Measurements from ENCODE around the gene SOX14.
A peak's percentile ranks its signal among the peaks of the same experiment; 100 is the strongest.

The SOX14 gene

DNA sequence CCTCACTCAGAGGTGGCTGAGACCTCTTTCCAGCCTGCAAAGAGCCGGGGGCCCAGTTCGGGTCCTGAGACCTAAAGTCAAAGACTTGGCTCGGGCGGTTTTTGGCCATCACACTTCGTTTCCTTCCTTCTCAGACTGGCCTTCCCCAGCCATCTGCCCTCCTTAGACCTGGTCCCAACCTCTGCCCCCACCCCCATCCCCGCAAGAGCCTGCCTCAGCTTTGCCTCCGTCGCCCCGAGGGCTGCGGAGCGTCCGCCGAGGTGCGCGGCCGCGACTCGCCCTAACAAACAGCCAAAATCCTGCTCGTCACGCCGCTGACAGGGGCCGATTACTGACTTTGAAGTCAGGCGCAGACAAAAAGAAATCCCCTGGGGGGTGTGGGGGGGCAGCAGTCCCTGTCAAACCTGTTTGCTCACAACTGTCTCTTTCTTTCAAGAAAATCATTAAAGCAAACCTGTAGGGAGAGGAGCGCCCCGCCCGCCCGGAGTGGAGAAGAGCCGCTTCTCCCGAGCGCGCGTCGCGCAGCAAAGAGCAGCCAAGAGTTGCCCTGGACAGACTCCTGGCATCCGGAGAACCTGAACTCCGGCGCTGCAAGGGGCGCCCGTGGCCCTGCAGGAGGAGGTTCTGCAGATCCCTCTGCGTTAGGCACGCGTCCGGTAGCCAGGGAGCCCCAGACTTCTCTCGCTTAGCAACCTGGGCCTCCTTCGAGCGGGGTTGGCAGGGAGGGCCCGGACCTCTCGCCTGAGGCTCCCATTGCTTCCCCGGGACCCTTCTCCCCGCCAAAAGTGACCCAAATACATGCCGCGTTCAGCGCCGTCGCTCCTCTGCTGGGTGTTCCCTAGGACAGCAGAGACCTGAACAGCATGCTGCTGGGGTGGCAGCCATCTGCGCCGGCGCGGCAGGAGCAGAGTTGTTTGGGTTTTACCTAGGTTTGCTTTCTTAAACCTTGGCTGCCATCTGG, 4.5 kb downstream of the SOX14 start:
- peak in 1 of 2 experiments; percentile 27 for DNase-seq

DNA sequence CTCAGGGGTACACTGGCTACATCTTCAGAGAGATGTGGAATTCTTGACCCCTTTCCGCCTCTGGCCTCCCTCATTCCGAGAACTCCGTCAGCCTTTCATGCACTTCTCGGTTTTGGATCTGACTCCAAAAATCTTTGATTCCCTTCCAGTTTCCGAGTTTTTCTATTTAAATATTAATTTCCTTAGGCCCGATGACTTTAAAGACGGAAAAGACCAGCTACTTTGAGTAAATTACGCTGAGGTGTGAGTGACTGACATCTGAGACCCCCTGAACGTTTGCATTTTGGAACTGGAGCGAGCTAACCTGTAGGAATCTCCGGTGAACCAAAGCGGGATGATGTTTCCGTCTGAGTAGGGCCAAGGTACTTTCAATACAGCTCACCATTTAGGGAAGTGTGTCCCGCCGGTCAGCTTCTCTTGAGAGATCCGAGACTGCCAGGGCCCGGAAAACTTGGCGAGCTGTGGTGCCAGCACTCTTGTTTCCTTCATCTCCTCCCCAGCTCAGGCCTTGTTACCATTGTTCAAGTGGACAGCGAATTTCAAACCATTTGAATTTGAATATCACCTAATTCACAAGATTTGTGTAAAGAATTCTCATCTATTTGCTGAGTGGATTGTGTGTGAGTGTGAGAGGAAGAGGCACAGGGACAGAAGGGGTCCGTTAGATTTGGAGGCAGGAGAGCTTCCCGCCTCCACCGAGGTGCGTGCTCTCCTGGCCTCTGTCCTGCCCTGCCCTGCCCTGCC, 5.4 kb downstream of the SOX14 start:
- DNase-seq, result no peak

DNA sequence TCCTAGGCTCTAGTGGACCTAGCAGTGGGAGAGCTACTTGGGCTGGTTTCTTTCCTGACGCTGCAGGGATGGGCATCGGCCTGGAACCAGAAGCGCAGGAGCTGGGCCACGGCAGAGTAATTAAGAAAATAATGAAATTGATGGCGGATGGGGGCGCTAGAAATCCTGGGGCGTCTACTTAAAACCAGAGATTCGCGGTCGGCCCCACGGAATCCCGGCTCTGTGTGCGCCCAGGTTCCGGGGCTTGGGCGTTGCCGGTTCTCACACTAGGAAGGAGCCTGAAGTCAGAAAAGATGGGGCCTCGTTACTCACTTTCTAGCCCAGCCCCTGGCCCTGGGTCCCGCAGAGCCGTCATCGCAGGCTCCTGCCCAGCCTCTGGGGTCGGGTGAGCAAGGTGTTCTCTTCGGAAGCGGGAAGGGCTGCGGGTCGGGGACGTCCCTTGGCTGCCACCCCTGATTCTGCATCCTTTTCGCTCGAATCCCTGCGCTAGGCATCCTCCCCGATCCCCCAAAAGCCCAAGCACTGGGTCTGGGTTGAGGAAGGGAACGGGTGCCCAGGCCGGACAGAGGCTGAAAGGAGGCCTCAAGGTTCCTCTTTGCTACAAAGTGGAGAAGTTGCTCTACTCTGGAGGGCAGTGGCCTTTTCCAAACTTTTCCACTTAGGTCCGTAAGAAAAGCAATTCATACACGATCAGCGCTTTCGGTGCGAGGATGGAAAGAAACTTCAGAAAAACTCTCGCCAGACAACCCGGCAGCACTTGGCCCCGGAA, 6.1 kb downstream of the SOX14 start:
- DNase-seq, result peak in 1 of 2 experiments; percentile 18

DNA sequence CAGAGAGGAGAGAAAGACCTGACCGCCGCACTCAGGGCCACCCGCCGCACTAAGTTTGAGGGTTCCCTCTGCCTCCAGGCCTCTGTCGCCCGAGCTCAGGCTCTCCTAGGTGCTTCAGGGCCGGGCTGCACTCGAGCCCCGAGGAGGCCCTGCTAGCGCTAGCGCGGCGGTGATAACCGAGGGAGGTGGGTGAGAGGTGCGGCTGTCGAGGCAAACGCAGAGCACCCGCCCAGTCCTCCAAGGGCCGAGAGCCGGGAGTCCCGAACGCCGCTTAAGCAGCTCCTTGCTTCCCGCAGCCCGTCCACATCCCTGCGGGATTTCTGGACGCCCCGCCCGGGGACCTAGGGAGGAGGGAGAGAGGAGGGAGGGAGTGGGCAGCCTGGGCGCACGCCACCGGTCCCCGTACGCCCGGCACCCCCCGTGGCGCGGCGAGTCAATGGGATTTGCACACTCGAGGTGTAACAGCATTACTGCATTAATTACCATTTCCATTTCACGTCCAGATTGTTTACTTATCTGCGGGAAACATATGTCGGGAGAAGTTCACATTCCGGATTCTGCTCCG, 6.8 kb downstream of the SOX14 start:
- peak in 1 of 2 experiments; percentile 27 for DNase-seq

DNA sequence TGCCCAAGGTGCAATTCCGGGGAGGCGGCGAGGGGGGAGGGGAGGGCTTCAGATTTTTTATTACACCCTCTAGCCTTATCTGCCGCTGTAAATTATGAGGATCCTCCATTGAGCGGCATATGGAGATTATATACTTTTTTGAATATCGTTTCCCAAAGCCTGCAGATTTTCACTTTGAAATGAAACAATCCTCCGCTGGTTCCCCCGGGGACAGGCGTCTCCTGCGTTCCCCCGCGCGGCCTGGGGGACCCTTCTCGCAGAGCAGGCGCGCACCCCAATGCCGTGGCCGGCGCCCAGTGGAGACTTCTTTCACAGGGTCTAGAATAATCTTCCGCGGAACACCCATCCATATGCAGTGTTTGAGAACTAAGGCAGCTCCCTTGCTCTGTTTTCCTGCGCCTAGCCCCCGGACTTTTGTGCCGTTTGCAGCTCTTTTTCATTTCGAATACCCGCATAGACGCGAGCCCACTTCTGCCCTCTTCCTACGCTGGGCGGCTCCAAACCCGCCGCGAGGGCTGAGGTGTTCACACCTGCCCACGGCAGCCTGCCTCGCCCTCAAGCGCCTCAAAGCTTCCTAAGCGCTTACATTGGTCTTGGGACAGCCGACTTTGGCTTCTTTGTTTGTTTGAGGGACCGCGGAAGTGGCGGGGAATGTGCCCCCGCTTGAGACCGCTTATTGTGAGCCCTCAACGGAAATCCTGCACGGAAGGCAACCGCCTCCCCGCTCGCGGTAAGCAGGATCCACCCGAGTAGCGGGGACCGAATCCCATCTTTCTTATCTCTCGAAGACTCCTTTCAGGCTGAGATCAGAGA, 7.5 kb downstream of the SOX14 start:
- DNase-seq, result peak in 1 of 2 experiments; percentile 28

DNA sequence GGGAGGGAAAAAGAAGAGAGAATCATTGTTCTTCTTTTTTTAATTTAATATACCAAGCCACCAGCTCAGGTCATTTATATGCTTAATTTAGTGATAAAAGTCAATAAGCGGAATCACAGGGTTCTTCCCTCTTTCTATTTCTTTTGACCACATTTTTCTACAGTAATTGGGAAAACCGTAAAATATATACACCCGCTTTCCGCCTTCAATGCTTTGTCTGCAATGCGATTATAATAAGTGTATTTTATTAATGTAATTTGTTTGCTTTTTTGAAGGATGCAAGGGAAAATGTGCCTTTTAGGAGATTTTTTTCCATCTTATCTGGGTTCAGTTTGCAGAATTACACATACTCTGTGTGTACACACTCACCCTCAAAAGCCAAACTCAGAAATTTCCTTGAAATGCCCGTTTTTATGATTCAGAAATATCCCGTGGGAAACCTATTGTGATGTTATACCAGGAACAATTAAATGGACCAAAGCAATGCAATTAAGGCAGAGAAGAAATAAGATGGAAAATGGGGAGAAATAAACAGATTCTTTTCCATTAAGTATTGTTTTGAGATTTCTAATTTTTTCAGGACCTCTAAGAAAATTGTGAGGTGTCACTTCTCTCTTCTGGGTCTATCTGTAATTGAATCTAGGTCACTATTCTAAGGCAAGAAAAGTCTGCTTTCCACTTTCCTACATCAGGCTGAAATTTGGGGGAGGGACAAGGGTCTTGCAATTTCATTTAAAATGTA, 8.3 kb downstream of the SOX14 start:
- DNase-seq, result no peak

DNA sequence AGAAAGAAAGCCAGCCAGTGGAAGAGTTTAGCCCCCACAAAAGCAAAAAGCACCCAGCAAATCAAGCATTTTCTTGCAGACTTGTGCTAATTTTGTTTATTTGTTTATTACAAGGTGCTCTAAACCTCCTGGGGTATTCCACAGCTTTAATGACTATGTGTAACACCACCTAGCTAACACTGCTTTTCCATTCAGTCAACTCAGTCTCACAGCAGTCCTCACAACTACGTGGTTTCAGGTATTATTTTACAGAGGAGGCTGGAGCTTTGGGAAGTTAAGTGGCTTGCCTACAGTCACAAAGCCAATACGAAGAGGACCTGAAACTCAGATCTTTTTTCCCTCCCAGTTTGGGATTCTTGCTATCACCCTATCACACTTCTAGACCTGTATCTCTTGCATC, 14.8 kb downstream of the SOX14 start:
- DNase-seq, result no peak

DNA sequence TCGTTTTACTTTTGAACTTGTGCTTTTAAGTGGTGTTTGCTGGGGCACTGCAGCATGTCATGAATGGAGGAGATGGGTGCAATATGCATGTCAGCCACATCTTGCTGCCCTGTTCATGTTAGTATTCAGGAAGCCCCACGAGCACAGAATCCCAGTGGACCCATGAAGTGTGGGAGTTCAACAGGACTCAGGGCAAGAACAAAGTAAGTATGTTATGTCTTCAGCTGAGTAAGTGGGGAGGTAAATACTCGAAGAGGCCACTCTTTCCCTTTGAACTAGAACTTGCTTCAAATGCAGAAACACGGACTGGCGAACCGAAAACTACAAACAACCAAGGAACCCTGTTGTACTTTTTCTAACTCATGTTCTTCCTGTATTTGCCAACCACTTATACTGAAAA, 23.4 kb downstream of the SOX14 start:
- no peak for DNase-seq

DNA sequence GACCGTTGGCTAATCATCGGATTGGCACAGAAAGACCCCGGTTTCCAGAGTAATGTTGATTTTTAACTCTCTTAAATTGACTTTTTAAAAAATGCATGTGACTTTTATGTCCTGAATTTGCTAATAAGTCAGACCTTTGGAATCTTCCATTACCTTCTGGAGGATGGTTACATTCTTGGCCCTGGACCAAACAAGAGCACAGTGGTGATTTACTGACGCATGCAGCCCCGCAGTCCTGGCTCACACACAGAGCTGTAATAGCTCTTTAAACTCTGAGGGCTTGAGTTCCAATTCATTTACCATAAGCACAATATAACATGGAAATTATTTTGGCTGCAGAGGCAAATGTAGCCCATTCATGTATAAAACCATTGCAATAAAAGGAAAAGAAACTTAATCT, 25.1 kb downstream of the SOX14 start:
- no peak for DNase-seq

DNA sequence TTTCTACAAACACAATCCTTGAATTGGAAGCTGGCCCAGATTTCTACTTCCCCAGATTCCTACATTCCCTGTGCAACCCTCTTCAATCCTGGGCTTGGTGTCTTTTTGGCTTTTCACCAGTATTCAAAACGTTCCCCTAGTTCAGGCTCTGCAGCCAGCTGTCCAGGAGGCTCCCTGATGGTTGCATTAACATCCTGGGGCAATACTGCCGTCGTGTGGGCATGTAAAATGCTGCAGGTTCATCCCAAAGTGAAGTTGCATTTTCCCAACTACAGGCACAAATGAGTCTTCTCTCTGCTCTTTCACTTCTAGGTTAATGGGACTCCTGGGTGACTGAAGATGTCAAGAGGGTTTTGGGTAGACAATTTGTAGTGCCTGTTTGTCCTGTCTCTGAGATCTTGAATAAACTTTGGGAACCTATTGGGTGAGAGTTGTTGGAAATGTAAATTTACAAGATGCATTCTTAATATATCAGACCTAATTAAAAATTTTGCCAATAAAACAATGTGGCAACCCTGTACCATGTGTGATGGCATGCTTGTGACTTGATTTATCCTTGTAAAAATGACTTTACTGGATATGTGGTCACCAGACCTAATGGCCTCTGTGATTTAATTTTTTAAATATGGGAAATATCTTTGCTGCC, 28.6 kb downstream of the SOX14 start:
- DNase-seq, result peak in 1 of 2 experiments; percentile 19

DNA sequence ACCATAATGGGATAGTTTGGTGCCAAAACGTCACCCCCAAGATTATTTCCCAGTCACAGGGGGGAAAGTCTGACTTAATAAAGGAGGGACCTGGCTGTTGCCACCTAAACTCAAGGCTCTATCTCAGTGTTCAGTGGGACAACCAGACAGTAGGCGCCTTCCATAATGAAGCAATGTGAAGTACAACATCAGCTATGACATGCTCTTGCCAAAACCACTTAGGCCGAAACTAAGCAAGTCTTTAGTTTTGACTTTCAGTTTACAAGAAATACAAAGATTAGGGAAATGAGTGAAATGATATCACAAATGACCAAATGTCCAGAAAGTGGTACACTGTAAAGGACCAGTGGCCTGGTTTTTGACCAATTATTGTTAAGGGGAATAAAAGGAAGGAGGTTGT, 32.9 kb downstream of the SOX14 start:
- DNase-seq, result no peak

DNA sequence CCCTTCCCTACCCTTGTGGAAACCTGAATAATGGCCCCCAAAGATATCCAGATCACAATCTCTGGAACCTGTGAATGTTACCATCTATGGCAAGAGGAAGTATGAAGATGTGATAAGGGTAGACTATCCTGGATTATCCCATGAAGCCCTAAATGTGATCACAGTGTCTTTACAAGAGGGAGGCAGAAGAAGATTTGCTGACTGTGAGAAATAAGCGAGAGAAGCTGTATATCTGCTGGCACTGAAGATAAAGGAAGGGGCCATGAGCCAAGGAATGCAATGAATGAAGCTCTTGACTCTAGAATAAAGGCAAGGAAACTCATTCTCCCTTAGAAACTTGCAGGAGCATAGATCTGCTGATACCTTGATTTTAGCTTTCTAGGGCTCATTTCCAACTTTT, 39.1 kb downstream of the SOX14 start:
- DNase-seq, result no peak

DNA sequence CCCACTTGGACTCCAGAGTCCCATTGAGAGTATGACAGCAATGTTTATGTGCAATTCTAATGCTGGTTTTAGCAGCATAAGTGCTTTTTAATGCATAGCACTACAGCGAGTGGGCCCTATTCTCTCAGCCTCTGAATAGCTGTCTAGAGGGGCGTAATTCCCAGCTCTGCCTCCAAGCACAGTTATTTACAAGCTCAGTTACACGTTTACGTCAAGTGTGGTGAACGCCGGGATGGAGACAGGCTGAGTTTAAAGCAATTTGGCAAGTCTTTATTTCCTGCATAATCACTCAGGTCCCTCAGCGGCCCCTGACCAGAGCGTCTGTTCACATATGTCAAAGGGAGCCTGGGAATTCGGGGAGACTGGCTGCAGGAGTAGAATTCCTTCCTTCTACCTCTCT, 43.9 kb downstream of the SOX14 start:
- no peak for DNase-seq

DNA sequence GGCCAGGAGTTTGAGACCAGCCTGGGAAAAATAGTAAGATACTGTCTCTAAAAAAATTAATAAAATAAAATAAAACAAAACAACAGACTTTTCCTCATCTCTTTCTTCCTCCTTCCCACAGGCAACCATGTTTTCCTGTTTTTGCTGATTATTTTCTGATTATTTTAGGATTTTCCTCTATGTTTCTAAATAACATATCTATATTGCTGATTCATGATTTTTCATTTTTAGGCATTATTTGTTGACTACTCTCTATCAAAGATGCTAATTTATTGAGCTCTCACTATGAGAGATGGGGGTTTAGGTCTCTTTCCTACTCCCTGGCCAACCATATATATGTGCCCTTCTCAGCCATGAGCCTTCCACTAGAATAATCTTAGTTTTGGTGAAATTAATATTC, 45.4 kb downstream of the SOX14 start:
- DNase-seq, result no peak

DNA sequence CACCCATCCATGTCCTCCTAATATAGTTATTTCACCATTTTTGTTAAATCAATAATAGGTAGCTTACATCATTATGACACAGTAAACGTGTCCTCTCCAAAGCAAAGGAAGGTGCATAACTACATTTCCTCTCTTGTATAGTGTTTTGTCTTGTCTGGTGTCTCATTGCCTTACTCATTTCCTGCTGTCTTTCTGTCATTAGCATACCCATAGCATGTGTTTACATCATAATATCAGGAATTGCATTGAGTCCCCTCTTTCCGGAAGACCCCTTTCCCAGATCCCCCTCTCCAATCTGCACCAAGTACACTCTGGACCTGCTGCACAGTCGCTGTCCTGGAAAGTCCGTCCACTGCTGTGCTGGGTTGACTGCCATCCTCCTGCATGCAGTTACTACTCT, 47.9 kb downstream of the SOX14 start:
- DNase-seq, result no peak

DNA sequence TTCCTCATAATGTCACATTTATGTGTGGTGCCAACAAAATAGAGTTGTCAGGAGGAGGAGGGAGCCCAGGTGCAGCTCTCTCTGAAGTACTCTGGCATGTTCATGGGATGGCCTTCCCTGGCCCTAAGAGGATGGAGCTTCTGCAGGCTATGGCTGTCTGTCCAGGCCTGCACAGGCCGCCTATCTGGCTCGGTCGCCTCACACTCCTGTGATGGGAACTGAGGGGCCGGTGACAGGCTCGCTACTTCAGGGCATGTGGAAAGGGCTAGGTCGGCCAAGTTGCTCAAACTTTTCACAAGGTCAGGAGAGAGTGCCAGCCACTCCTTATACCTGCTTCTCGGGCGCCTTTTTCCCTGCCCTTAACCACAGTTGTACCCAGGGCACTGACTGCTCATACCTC, 51.1 kb downstream of the SOX14 start:
- DNase-seq, result no peak

Data from activated T-cell treated with anti-CD3 and anti-CD28 coated beads, Interleukin-2, amount 50 U/mL, for 48 hours (primary cell).